Measurements from ENCODE around the gene EPHA5.
"Not testable (repeated sequence)": the region's sequence is repeated elsewhere in the genome, so short reads cannot be mapped to it uniquely, and the experiment has no call there.

Gene EPHA5

DNA sequence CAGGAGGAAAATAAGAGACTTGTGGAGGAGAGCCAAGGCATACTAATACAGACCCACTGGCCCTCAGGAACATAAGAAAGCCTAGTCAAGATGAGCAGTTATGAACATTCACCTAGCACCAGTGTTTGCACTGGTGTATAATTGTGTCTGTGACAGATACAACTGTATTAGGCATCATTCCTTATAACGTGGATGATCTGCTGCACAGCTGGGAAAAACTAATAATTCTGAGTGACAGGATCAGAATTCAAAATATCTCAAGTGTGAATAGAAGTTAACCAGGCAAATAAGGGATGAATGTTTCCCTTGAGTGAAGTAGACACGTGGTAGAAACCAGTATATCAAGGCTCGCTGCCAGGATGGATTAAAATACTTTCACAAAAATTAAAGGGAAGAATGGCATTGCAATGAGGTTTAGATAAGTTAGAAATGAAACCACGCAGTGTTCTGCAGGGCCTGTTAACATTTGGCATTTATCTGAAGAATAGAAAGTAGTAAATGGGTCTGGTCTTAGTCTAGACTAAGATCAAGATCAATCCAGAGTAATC, 325.9 kb downstream of the EPHA5 start:
- no peak for DNase-seq

DNA sequence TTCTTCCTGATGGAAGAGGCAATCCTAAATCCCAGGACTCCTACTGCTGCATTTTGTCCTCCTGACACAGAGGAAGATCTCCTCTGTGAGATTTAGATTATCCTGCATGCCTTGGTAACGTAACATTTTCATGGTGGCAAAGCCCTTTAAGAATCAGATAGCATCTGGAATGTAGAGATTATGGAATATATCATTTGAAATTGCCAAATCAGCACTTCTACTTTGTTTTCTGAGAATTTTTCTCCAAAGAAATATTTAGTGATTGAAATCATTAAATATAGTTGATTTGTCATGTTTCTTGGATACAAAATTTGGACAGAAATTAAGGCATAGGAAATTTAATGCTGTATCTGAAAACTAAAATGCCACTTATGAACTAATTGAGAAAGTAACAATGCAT, 326.9 kb downstream of the EPHA5 start:
- DNase-seq: no peak

DNA sequence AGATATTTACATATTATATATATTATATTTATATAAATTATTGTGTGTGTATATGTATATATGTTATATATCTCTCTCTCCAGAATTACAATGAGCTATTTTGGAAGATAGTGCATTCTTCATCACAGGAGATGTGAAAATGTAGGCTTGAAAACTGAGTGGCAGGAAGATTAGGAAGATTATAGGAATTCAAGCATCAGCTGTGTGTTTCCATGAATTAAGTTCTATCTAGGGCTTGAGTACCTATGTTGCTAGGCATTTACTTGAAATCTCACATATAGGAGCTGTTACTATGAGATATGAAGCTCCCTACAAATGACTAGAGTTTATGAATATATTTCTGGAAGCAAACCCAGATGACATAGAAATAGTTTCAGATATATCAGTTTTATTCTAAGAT, 328.7 kb downstream of the EPHA5 start:
- no peak for DNase-seq

DNA sequence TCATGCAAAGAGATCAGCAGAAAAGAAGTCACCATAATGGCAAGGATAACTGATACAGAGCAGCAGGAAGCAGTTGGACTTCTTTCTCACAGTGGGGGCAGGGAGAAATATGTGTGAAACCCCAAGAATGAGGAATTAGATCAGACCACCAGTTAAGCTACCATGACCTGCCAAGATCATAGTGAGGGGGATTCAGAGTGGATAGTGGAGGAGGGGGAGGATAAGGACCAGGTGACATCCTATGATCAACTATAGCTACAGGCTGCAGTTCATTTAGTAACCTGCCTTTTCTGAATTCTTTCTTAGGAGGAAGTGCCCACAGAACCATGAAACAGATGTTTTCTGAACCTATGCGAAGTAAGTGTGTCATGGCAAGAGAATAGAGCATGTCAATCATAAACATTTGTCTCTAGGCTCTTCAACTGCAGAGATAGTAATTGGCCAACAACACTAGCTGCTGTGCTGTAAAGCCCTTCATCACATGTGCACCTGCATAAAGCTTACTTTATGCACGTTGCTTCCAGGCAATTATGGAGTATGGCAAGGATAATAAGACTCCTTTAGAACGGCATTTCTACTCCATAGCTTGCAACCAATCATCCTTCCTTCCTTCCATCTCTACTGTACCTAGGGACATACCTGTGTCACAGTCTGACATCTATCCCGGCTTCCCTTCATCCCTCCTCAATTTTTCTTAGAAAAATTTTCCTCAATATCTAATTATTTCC, 329.7 kb downstream of the EPHA5 start:
- DNase-seq: no peak

DNA sequence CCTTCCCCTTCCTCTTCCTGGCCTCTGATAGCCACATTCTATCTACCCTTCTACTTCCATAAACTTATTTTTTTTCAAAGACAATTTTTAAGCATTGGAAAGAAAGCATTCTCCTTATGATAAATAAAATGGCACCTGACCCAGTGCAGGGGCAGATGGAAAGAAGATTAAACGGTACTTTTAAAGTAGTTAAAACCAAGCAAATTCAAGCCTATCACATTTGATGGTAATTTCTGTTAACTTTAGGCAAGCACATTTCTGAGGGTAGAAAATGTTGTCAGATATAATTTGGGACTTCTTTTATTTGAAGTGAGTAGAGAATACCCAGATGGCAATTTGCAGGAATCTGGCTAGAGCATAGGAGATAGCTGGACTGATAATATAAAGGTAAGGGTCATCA, 332.9 kb downstream of the EPHA5 start:
- DNase-seq: no peak

DNA sequence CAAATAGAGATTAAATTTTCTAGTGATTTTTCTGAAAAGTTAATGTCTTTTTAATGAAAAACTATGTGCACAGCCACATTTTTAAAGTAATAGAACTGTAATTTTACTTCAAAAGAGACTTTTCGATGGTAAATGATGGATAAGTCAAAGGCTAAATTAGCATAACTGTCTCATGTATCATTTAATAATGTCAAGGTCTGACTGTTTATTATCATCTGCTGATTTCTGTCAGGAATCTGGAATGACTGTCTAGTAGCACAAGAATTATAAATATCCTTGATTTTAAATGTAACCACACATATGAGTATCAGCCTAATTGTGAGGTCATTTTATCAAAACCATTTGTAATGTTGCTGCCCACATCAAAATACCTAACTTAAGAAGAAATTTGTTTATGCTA, 333.8 kb downstream of the EPHA5 start:
- DNase-seq: no peak

DNA sequence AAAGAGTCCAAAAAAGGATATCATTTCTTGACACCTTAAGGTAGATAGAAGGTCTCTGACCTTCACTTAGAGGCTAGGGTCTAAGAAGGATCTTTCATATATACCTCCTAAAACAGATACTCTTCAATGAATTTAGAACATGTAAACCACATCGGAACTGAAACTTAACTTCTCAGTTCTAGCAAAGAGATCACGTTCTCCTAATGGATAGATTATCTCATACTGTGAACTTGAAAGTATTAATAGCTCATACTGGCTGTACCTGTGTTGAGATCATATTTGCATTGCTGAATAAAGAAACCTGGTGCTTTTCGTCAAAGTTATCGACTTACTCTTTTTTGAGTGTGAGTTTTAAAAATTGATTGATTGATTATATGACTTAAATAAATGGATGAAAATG, 353.8 kb downstream of the EPHA5 start:
- DNase-seq: no peak

DNA sequence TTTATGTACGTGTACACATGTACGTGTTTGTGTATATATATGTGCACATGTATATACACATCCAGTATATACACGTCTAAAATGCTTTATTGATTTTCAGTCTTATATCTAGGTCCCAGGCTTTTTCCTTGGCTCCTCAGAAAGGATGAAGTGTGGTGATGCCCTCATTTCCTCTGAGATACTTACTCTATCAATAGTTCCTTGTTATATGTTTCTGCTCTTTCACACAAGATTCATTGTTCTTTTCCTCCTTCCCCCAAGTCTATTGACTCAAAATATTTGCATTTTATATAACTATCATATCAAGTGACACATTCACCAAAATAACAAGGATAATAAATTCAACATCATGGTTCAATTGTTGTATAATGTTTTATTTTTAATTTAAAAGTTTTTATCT, 359.2 kb downstream of the EPHA5 start:
- DNase-seq: no peak

DNA sequence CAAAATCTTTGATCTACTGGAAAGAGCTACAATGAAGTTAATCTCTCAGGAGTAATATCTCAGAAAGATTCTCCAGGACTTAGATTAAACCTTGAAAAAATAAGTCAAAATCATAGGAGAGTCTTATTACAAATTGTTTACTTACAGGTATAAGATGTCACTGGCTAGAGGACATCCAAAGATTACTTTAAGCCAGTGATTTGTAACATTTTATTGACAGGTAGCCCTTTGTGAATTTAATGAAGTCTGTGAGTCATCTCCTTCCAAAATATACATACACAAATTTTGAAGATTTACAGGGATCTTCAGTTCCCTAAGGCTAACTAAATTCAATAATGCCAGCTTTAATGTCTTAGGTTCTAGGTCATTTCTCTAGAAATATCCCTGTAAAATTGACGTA, 359.7 kb downstream of the EPHA5 start:
- DNase-seq: no peak

DNA sequence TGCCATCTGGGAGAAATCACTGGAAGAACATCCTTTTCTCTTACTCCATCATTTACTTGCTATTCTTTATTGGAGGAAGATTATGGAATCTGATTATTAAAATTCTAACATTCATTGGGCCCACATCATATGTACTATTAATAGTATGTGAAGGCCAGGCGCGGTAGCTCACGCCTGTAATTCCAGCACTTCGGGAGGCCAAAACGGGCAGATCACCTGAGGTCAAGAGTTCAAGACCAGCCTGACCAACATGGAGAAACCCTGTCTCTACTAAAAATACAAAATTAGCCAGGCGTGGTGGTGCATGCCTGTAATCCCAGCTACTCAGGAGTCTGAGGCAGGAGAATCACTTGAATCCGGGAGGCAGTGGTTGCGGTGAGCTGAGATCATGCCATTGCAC, 361.7 kb downstream of the EPHA5 start:
- not testable (repeated sequence) for DNase-seq

DNA sequence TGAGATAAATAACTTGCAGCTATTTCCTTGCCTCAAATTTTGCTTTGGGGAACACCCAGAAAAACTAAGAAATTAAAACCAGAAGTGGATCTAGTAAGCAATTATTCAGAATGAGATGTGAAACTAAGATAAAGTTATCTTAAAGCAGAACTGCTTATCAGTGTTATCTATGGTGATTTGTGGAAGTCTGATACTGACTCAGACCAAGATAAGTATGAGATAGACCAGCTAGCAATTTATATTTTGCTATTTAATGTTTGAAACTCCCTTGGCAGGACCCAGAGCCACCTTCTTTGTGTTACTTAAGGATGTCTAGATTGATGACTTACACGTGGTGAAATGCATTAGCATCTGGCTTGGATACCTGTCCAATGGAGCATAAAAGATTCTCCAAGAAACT, 368.1 kb downstream of the EPHA5 start:
- DNase-seq: no peak

DNA sequence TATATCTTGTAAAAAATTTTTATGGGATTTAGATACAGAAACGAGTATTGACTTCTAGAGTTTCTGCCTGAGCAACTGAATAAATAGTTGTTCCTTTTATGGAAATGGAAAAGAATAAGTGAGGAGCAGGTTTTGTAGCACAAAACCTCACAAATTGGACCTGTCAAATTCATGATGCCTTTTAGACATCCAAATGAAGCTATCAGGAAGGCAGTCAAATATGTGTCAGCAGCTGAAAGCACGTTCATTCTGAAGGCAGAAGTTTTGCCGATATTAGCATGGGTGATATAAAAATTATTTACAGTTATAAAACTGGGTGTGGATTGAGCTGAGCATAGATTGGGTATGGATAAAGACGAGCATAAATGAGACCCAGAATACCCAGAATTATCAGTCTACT, 374.0 kb downstream of the EPHA5 start:
- no peak for DNase-seq

DNA sequence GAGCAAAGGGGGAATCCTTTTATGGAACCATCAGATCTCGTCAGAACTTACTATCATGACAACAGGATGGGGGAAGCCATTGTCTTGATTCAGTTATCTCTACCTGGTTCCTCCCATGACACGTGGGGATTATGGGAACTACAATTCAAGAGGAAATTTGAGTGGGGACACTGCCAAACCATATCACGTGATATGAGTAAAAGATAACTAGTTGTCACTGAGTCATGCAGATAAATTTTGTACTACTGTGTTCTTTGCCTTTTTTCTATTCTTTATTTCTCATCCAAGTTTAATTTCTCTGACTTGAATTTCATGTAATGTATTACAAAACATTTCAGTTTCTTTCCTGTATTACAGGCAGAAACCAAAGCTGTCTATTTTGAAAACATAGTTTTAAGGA, 383.2 kb downstream of the EPHA5 start:
- DNase-seq: no peak
